Measurements from ENCODE around the gene ERCC1. TPM values are rescaled to one million over a fixed set of nuclear protein-coding genes. Genes with fewer than 3 reads are reported as not detected.
A peak's percentile ranks its signal among the peaks of the same experiment; 100 is the strongest.

Gene ERCC1
- total RNA-seq, 1 experiment from 2014 or later, result 62.4 TPM

DNA sequence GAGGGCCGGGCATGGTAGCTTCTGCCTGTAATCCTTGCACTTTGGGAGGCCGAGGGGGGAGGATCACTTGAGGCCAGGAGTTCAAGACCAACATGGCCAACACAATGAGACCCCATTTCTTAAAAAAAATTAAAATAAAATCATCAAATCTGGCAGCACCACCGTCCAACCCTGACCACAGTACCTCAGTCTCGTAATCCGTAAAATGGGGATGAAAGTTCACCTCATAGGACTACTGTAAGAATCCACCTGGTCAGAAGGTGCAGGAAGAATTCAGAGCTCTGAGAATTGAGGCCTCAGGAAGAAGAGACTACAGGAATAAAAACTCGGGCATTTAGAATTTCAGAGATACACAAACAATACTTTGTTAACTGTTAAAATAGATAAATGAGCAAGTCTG lies 21.9 kb downstream of the ERCC1 start:
- Histone ChIP-seq H3K79me1 (ENCODE audit: insufficient read depth, low read depth, low read length, poor library complexity, severe bottlenecking) (no peaks in the 10 kb centered on the region), H4K5ac (ENCODE audit: insufficient read length, low read depth, low read length) (no peak overlapping the region), H3K4me2 (ENCODE audit: insufficient read depth, insufficient read length, low read length) (no peak overlapping the region), H3T11ph (ENCODE audit: low read length) (no peak overlapping the region), H2BK20ac (ENCODE audit: low read depth, low read length, poor library complexity, severe bottlenecking) (no peak overlapping the region), H3K23ac (ENCODE audit: insufficient read length, low read depth, low read length) (no peak overlapping the region), H3K27ac (ENCODE audit: insufficient read length, low read depth, low read length) (no peak overlapping the region), H3K14ac (ENCODE audit: insufficient read depth, low read length) (no peak overlapping the region), H3K56ac (ENCODE audit: insufficient read length, low read depth, low read length) (no peak overlapping the region), H3K23me2 (ENCODE audit: insufficient read length, low read depth, low read length, poor library complexity, severe bottlenecking) (peaks cover 20% of the 10 kb centered on the region), H3K9ac (ENCODE audit: extremely low read depth, insufficient read length, low read length) (no peak overlapping the region), H3K9me3 (ENCODE audit: control insufficient read depth, low read depth, low read length) (no peaks in the 10 kb centered on the region), H3K4me1 (ENCODE audit: insufficient read depth, low read length) (peaks cover 7% of the 10 kb centered on the region; the same call in 1 of the 2 replicates), H4K20me1 (ENCODE audit: control insufficient read depth, insufficient read depth, insufficient read length) (no peaks in the 10 kb centered on the region), H4K91ac (ENCODE audit: insufficient read length, low read depth, low read length) (no peak overlapping the region), H4K8ac (replicated peaks; ENCODE audit: insufficient read length, low read depth, low read length) (no peak overlapping the region), H2BK5ac (ENCODE audit: insufficient read length, low read length) (no peak overlapping the region), H2BK120ac (ENCODE audit: low read depth, low read length, poor library complexity, severe bottlenecking) (no peak overlapping the region), H3K79me2 (ENCODE audit: insufficient read depth, low read length) (no peaks in the 10 kb centered on the region; the same call in 1 of the 2 replicates), H3K27me3 (ENCODE audit: insufficient read depth, low read length) (no peaks in the 10 kb centered on the region; the same call in 1 of the 2 replicates), H2AK5ac (ENCODE audit: insufficient read length, low read length) (no peak overlapping the region), H2BK12ac (ENCODE audit: insufficient read length, low read depth, low read length) (no peak overlapping the region), H2AFZ (ENCODE audit: low read length) (no peak overlapping the region), H2BK15ac (ENCODE audit: low read depth, low read length) (no peak overlapping the region), H3K18ac (ENCODE audit: insufficient read length, low read depth, low read length) (no peak overlapping the region), H3K4ac (ENCODE audit: low read depth, low read length) (no peak overlapping the region)
- no peak for DNase-seq
- peaks cover 6% of the 10 kb centered on the region for H3K27me3 Mint-ChIP-seq (ENCODE audit: low read depth)
- no peaks in the 10 kb centered on the region; a peak in 1 of 5 replicates for H3K9me3 Mint-ChIP-seq
- TF ChIP-seq, protein P1, sequence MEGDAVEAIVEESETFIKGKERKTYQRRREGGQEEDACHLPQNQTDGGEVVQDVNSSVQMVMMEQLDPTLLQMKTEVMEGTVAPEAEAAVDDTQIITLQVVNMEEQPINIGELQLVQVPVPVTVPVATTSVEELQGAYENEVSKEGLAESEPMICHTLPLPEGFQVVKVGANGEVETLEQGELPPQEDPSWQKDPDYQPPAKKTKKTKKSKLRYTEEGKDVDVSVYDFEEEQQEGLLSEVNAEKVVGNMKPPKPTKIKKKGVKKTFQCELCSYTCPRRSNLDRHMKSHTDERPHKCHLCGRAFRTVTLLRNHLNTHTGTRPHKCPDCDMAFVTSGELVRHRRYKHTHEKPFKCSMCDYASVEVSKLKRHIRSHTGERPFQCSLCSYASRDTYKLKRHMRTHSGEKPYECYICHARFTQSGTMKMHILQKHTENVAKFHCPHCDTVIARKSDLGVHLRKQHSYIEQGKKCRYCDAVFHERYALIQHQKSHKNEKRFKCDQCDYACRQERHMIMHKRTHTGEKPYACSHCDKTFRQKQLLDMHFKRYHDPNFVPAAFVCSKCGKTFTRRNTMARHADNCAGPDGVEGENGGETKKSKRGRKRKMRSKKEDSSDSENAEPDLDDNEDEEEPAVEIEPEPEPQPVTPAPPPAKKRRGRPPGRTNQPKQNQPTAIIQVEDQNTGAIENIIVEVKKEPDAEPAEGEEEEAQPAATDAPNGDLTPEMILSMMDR (conservative IDR thresholded peaks at IDR 0.05), result no peak
- H3K27ac Mint-ChIP-seq, result no peak overlapping the region
- H3K4me3 Mint-ChIP-seq, result peak overlapping the region in 1 of 2 experiments; percentile 68; a peak in 1 of 5 replicates
- no CpG with 5 or more reads among the region's 6 CpGs for WGBS (ENCODE audit: extremely low coverage, insufficient read length, low lambda C conversion rate)
- H3K4me1 Mint-ChIP-seq, result peaks cover 24 to 33% of the 10 kb centered on the region in 2 experiments
- H3K36me3 Mint-ChIP-seq (ENCODE audit: insufficient read depth in 1 of 3, low read depth in 3 of 3), result peaks cover 0 to 4% (median 2%) of the 10 kb centered on the region in 3 experiments; a peak in 3 of 7 replicates

Data from H9 (cell line).